IMR-90 (cell line): Measurements from ENCODE around the gene DNAJB12. TPM values are rescaled to one million over a fixed set of nuclear protein-coding genes. Genes with fewer than 3 reads are reported as not detected.

Experiments used
- ATAC-seq: fragments of 200-7000 bp; cut with Tn5 transposase; 2 replicates; pipeline ENCODE4 v1.9.1; 2020; ENCODE audit warnings: low read depth, mild to moderate bottlenecking, moderate library complexity
- BruUV-seq: library from RNA; stranded (reverse); fragments of 400-500 nt; replicated peaks from 2 replicates; lab custom pipeline; 2021; lab: Mats Ljungman, UMichigan
- CTCF ChIA-PET: fragments of 300-600 bp; formaldehyde crosslinking; extraction: SDS; loops from one replicate; lab custom pipeline; 2021; ENCODE audit warnings: antibody characterized with exemption; lab: Yijun Ruan, JAX
- POLR2A ChIA-PET: fragments of 300-600 bp; sonication (Branson Sonifier 250); formaldehyde crosslinking; loops from one replicate; lab custom pipeline; 2022; ENCODE audit warnings: antibody characterized with exemption; ENCODE audit not compliant: unreplicated experiment; lab: Charles Lee
- DNase-seq: peaks from one replicate; pipeline ENCODE4 v3.0.0; 2013
- H2AFZ ChIP-seq: replicated peaks from 2 replicates; pipeline ENCODE3; 2013; ENCODE audit warnings: low read length, mild to moderate bottlenecking; ENCODE audit not compliant: poor library complexity
- H2AK5ac ChIP-seq: 2 replicates; pipeline ENCODE4 v1.6.1; 2013; ENCODE audit warnings: low read depth, low read length, inconsistent platforms
- H2AK9ac ChIP-seq: replicated peaks from 2 replicates; pipeline ENCODE3; 2013; ENCODE audit warnings: mild to moderate bottlenecking, low read depth, low read length, moderate library complexity; ENCODE audit not compliant: poor library complexity
- H2BK120ac ChIP-seq: 2 replicates; pipeline ENCODE4 v1.6.1; 2013; ENCODE audit warnings: low read depth, low read length, inconsistent platforms
- H2BK15ac ChIP-seq: 3 replicates; pipeline ENCODE4 v1.6.1; 2013; ENCODE audit warnings: low read depth, low read length, inconsistent platforms
- H2BK20ac ChIP-seq: 2 replicates; pipeline ENCODE4 v1.6.1; 2013; ENCODE audit warnings: low read depth, mild to moderate bottlenecking, inconsistent platforms, low read length, moderate library complexity
- H2BK5ac ChIP-seq: 2 replicates; pipeline ENCODE4 v1.6.1; 2013; ENCODE audit warnings: mild to moderate bottlenecking, low read depth, low read length, inconsistent platforms; ENCODE audit not compliant: poor library complexity, severe bottlenecking
- H3K14ac ChIP-seq: replicated peaks from 2 replicates; pipeline ENCODE4 v1.6.1; 2013; ENCODE audit warnings: low read depth, low read length, inconsistent platforms
- H3K18ac ChIP-seq: 2 replicates; pipeline ENCODE4 v1.6.1; 2013; ENCODE audit warnings: low read depth, low read length, control low read depth
- H3K23ac ChIP-seq: 2 replicates; pipeline ENCODE4 v1.6.1; 2013; ENCODE audit warnings: low read depth, low read length, inconsistent platforms
- H3K27ac ChIP-seq: 2 replicates; pipeline ENCODE4 v1.5.1; 2013; ENCODE audit warnings: mild to moderate bottlenecking, control low read depth, low read length; ENCODE audit not compliant: insufficient read depth
- H3K27me3 ChIP-seq: 2 replicates; pipeline ENCODE4 v1.6.1; 2013; ENCODE audit warnings: low read length; ENCODE audit not compliant: control insufficient read depth, insufficient read depth
- H3K36me3 ChIP-seq: 2 replicates; pipeline ENCODE4 v1.6.1; 2013; ENCODE audit warnings: low read length, mixed read lengths; ENCODE audit not compliant: control insufficient read depth, insufficient read depth
- H3K4ac ChIP-seq: 2 replicates; pipeline ENCODE4 v1.6.1; 2013; ENCODE audit warnings: low read depth, low read length, inconsistent platforms
- H3K4me1 ChIP-seq: 2 replicates; pipeline ENCODE4 v1.6.1; 2013; ENCODE audit warnings: low read length, mixed read lengths; ENCODE audit not compliant: control insufficient read depth, insufficient read depth
- H3K4me2 ChIP-seq: 2 replicates; pipeline ENCODE4 v1.6.1; 2013; ENCODE audit warnings: low read depth, mild to moderate bottlenecking, control low read depth, low read length, moderate library complexity
- H3K4me3 ChIP-seq: 2 replicates; pipeline ENCODE4 v1.5.1; 2013; ENCODE audit warnings: low read depth, mild to moderate bottlenecking, control low read depth, low read length, moderate library complexity; ENCODE audit not compliant: insufficient read depth
- H3K56ac ChIP-seq: 2 replicates; pipeline ENCODE4 v1.6.1; 2013; ENCODE audit warnings: low read length, inconsistent platforms; ENCODE audit not compliant: insufficient read depth; ENCODE audit errors: extremely low read depth
- H3K79me1 ChIP-seq, 2 experiments: 2 replicates each; pipeline ENCODE4 v1.6.1; 2013; ENCODE audit warnings: low read length in 2 of 2, inconsistent platforms in 1 of 2, low read depth in 1 of 2
- H3K9ac ChIP-seq: 2 replicates; pipeline ENCODE4 v1.6.1; 2013; ENCODE audit warnings: low read depth, low read length, control low read depth
- H3K9me1 ChIP-seq: 2 replicates; pipeline ENCODE4 v1.6.1; 2013; ENCODE audit warnings: low read length, inconsistent platforms; ENCODE audit not compliant: insufficient read depth
- H3K9me3 ChIP-seq: 2 replicates; pipeline ENCODE4 v1.6.1; 2013; ENCODE audit warnings: low read length; ENCODE audit not compliant: control insufficient read depth, insufficient read depth
- H4K20me1 ChIP-seq: 2 replicates; pipeline ENCODE4 v1.6.1; 2013; ENCODE audit warnings: low read length, inconsistent platforms; ENCODE audit not compliant: insufficient read depth
- H4K5ac ChIP-seq: 2 replicates; pipeline ENCODE4 v1.6.1; 2013; ENCODE audit warnings: mild to moderate bottlenecking, low read depth, low read length, control low read depth
- H4K8ac ChIP-seq, 2 experiments: 2 replicates each; pipeline ENCODE4 v1.6.1; 2013; ENCODE audit warnings: low read depth in 2 of 2, low read length in 2 of 2, control low read depth in 1 of 2, inconsistent platforms in 1 of 2
- H4K91ac ChIP-seq: 2 replicates; pipeline ENCODE4 v1.6.1; 2013; ENCODE audit warnings: low read depth, low read length, inconsistent platforms; ENCODE audit not compliant: insufficient read depth
- BHLHE40 ChIP-seq: fragments of 150-350 bp; IDR thresholded peaks from 2 replicates; pipeline ENCODE4 v1.6.1; 2016; ENCODE audit warnings: mild to moderate bottlenecking, low read depth, low read length
- CEBPB ChIP-seq: IDR thresholded peaks from 2 replicates; pipeline ENCODE4 v1.6.1; 2012; ENCODE audit warnings: low read depth, low read length, improper control_type of control experiment
- CHD1 ChIP-seq: IDR thresholded peaks from 2 replicates; pipeline ENCODE4 v1.6.1; 2012; ENCODE audit warnings: low read depth, low read length, improper control_type of control experiment
- CTCF ChIP-seq: conservative IDR thresholded peaks from 2 replicates; pipeline ENCODE4 v1.5.1; 2012; ENCODE audit warnings: mild to moderate bottlenecking, low read depth, low read length, improper control_type of control experiment
- ELK1 ChIP-seq: fragments of 150-350 bp; IDR thresholded peaks from 2 replicates; pipeline ENCODE4 v1.6.1; 2016; ENCODE audit warnings: low read depth, mild to moderate bottlenecking, low read length, moderate library complexity, borderline replicate concordance
- MAFK ChIP-seq: IDR thresholded peaks from 2 replicates; pipeline ENCODE4 v1.6.1; 2012; ENCODE audit warnings: low read depth, low read length, improper control_type of control experiment
- MAZ ChIP-seq: IDR thresholded peaks from 2 replicates; pipeline ENCODE4 v1.6.1; 2012; ENCODE audit warnings: low read depth, mild to moderate bottlenecking, low read length, improper control_type of control experiment, moderate library complexity, borderline replicate concordance
- NFE2L2 ChIP-seq: fragments of 150-350 bp; IDR thresholded peaks from 2 replicates; pipeline ENCODE4 v1.6.1; 2016; ENCODE audit warnings: low read depth, mild to moderate bottlenecking, low read length
- POLR2A ChIP-seq: IDR thresholded peaks from 2 replicates; pipeline ENCODE4 v1.6.1; 2012; ENCODE audit warnings: mild to moderate bottlenecking, low read depth, low read length
- RAD21 ChIP-seq: IDR thresholded peaks from 2 replicates; pipeline ENCODE4 v1.6.1; 2012; ENCODE audit warnings: low read length, improper control_type of control experiment
- RCOR1 ChIP-seq: IDR thresholded peaks from 2 replicates; pipeline ENCODE4 v1.6.1; 2012; ENCODE audit warnings: mild to moderate bottlenecking, low read length, improper control_type of control experiment; ENCODE audit not compliant: insufficient replicate concordance
- RFX5 ChIP-seq: IDR thresholded peaks from 2 replicates; pipeline ENCODE4 v1.8.0; 2012; ENCODE audit warnings: low read depth, mild to moderate bottlenecking, low read length, moderate library complexity
- SMC3 ChIP-seq: fragments of 150-350 bp; IDR thresholded peaks from 2 replicates; pipeline ENCODE4 v1.6.1; 2016; ENCODE audit warnings: low read depth, mild to moderate bottlenecking, antibody characterized with exemption, low read length, moderate library complexity
- WGBS, 2 experiments: methylation state at CpG; one replicate each; pipeline versions ENCODE4 v1.1.5 to v1.1.7; 2013; ENCODE audit warnings: missing lambda C conversion rate in 2 of 2; ENCODE audit not compliant: insufficient read length in 1 of 2; ENCODE audit errors: extremely low coverage in 2 of 2; 5-methylcytosine and 5-hydroxymethylcytosine counted together
- dilution Hi-C: fragments of 300-500 bp; cut with HindIII; formaldehyde crosslinking; loops from one replicate; pipeline ENCODE4 v1.14.3; 2018; ENCODE audit warnings: low sequenced_read_pairs; ENCODE audit not compliant: unreplicated experiment
- in situ Hi-C: fragments of 300-500 bp; cut with MboI; formaldehyde crosslinking; loops from 3 replicates; pipeline ENCODE4 v1.14.3; 2019; ENCODE audit warnings: low sequenced_read_pairs, inconsistent platforms, mixed read lengths
- intact Hi-C: fragments of 100-400 bp; cut with micrococcal nuclease; formaldehyde crosslinking; loops from 2 replicates; pipeline ENCODE4 v1.10.0; 2022
- polyA plus RNA-seq, 3 experiments: library from polyadenylated mRNA; depleted of rRNA; stranded (reverse); fragments of >200 nt; gene quantifications; 2 replicates each; pipeline ENCODE4 v1.2.3, GENCODE V29; 2012; ENCODE audit warnings: low replicate concordance in 1 of 3
- total RNA-seq: library from RNA; depleted of rRNA; stranded (reverse); fragments of >200 nt; gene quantifications from 2 replicates; pipeline ENCODE4 v1.2.3, GENCODE V29; 2012
- TF ChIP-seq, protein P1 (sequence below): fragments of 150-350 bp; IDR thresholded peaks from 2 replicates; pipeline ENCODE4 v1.6.1; 2017; ENCODE audit warnings: mild to moderate bottlenecking, antibody characterized with exemption, low read length, low read depth

DNAJB12 gene
- total and polyA plus RNA-seq, 2 of the 4 experiments (the other 2 are of a cell fraction): 18.3 to 24.0 TPM

GRCh38 chr10:72335394-72336258, 19.1 kb downstream of the DNAJB12 start:
- H2BK120ac ChIP-seq: no peak overlapping the region
- no peak overlapping the region for H3K18ac ChIP-seq
- H3K23ac ChIP-seq: no peak overlapping the region
- no peak overlapping the region for H4K5ac ChIP-seq
- CTCF ChIA-PET: no interaction called here
- H3K14ac ChIP-seq: no peak overlapping the region
- no peak overlapping the region; the same call in 1 of the 2 replicates for H3K4ac ChIP-seq
- H3K79me1 ChIP-seq: peaks cover 0 to 8% of the 10 kb centered on the region in 2 experiments; a peak in 1 of 4 replicates
- POLR2A ChIA-PET: no interaction called here
- no peak overlapping the region for H3K56ac ChIP-seq
- DNase-seq (no peak), ATAC-seq (no peak)
- BruUV-seq: no TSS peak
- no peak overlapping the region for H2AK9ac ChIP-seq
- H3K4me2 ChIP-seq: no peak overlapping the region
- in situ Hi-C loops (loop anchor here (10.0 kb wide), 3 partner anchors 91 to 281 kb away; no protein-coding TSS in a partner anchor), intact Hi-C loops (no loop called here), dilution Hi-C loops (no loop called here)
- H3K9me3 ChIP-seq: no peaks in the 10 kb centered on the region
- no peak overlapping the region for H2BK15ac ChIP-seq
- H2AK5ac ChIP-seq: 0 out of 2 replicates have a peak overlapping the region, but pooled peaks have one; percentile 21
- H3K4me1 ChIP-seq: peaks cover 22% of the 10 kb centered on the region
- no peak overlapping the region for H3K27ac ChIP-seq
- H4K20me1 ChIP-seq: peaks cover 8% of the 10 kb centered on the region
- WGBS, 2 experiments: 80% methylated on average over 7 of the region's 20 CpGs; no CpG with 5 or more reads in 1 of the 2 experiments
- H3K4me3 ChIP-seq: no peak overlapping the region
- H3K9me1 ChIP-seq: peaks cover 5% of the 10 kb centered on the region; the same call in 1 of the 2 replicates
- no peak overlapping the region for H2BK20ac ChIP-seq
- H2BK5ac ChIP-seq: no peak overlapping the region
- H3K9ac ChIP-seq: no peak overlapping the region
- H4K8ac ChIP-seq: no peak overlapping the region
- no peaks in the 10 kb centered on the region for H3K27me3 ChIP-seq
- H2AFZ ChIP-seq: no peak overlapping the region
- H4K91ac ChIP-seq: no peak overlapping the region
- peaks cover 40% of the 10 kb centered on the region for H3K36me3 ChIP-seq
- TF ChIP-seq CHD1 (no peak), RCOR1 (no peak), BHLHE40 (no peak), MAFK (no peak), POLR2A (no peak), RFX5 (no peak), ELK1 (no peak), CEBPB (no peak), NFE2L2 (no peak), RAD21 (no peak), SMC3 (no peak), MAZ (no peak), CTCF (no peak)
- TF ChIP-seq, protein P1, sequence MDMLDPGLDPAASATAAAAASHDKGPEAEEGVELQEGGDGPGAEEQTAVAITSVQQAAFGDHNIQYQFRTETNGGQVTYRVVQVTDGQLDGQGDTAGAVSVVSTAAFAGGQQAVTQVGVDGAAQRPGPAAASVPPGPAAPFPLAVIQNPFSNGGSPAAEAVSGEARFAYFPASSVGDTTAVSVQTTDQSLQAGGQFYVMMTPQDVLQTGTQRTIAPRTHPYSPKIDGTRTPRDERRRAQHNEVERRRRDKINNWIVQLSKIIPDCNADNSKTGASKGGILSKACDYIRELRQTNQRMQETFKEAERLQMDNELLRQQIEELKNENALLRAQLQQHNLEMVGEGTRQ: no peak
